ENCODE results near the gene NCOR1. TPM values are rescaled to one million over a fixed set of nuclear protein-coding genes. Genes with fewer than 3 reads are reported as not detected.

The NCOR1 gene
- total and polyA plus RNA-seq, 2 experiments from 2014 or later, result 102 to 132 TPM

GRCh38 chr17:16141685-16142084 lies 73.6 kb downstream of the NCOR1 start (continued):
- TF ChIP-seq ZNF462 (CRISPR knock-in tag; IDR thresholded peaks at IDR 0.05) (no peak), CTCF (conservative IDR thresholded peaks at IDR 0.05; ENCODE audit: low read depth in 2 of 2) (no peak), ZNF331 (CRISPR knock-in tag; IDR thresholded peaks at IDR 0.05; ENCODE audit: low read depth) (no peak), ETS1 (IDR thresholded peaks at IDR 0.05) (no peak), EZH2 (IDR thresholded peaks at IDR 0.05; ENCODE audit: low read depth, unreplicated experiment) (no peak), REST (IDR thresholded peaks at IDR 0.05; ENCODE audit: unreplicated experiment) (no peak), POLR2AphosphoS5 (IDR thresholded peaks at IDR 0.05; ENCODE audit: low read depth) (no peak)

Measured in GM23338 (cell line).